HUES48 (cell line): ENCODE data around the gene MED15.

ENCODE experiments used
- H3K27ac ChIP-seq: one replicate; pipeline ENCODE4 v1.7.0; 2013; ENCODE audit warnings: low read depth, low read length, inconsistent platforms
- H3K27me3 ChIP-seq: 2 replicates; pipeline ENCODE4 v1.6.1; 2013; ENCODE audit warnings: mild to moderate bottlenecking, low read length; ENCODE audit not compliant: control insufficient read depth, insufficient read depth
- H3K36me3 ChIP-seq: 2 replicates; pipeline ENCODE4 v1.6.1; 2013; ENCODE audit warnings: low read length; ENCODE audit not compliant: control insufficient read depth, insufficient read depth
- H3K4me1 ChIP-seq: 2 replicates; pipeline ENCODE4 v1.6.1; 2013; ENCODE audit warnings: mild to moderate bottlenecking, low read length; ENCODE audit not compliant: control insufficient read depth, insufficient read depth
- H3K4me3 ChIP-seq: 2 replicates; pipeline ENCODE4 v1.5.1; 2013; ENCODE audit warnings: mild to moderate bottlenecking, low read depth, low read length
- H3K9ac ChIP-seq: 2 replicates; pipeline ENCODE4 v1.6.1; 2013; ENCODE audit warnings: mild to moderate bottlenecking, low read depth, low read length, moderate library complexity
- H3K9me3 ChIP-seq: 2 replicates; pipeline ENCODE4 v1.6.1; 2013; ENCODE audit warnings: low read length; ENCODE audit not compliant: control insufficient read depth, insufficient read depth

The MED15 gene

GRCh38 chr22:20602609-20603164 lies 95.3 kb downstream of the MED15 start:
- H3K36me3 ChIP-seq: no peaks in the 10 kb centered on the region
- no peaks in the 10 kb centered on the region for H3K27me3 ChIP-seq

GRCh38 chr22:20604092-20604747 lies 96.8 kb downstream of the MED15 start:
- Histone ChIP-seq H3K4me3 (no peak overlapping the region), H3K9me3 (no peaks in the 10 kb centered on the region), H3K4me1 (peaks cover 15% of the 10 kb centered on the region), H3K9ac (no peak overlapping the region), H3K27ac (no peak overlapping the region), H3K36me3 (no peaks in the 10 kb centered on the region), H3K27me3 (no peaks in the 10 kb centered on the region)

More at GRCh38 chr22:20602609-20603164, 95.3 kb downstream of the MED15 start:
- Histone ChIP-seq H3K9ac (no peak overlapping the region), H3K27ac (no peak overlapping the region), H3K4me1 (peaks cover 15% of the 10 kb centered on the region), H3K9me3 (no peaks in the 10 kb centered on the region), H3K4me3 (no peak overlapping the region)

GRCh38 chr22:20604776-20605221 lies 97.4 kb downstream of the MED15 start:
- Histone ChIP-seq H3K27me3 (no peaks in the 10 kb centered on the region), H3K36me3 (no peaks in the 10 kb centered on the region), H3K4me1 (peaks cover 15% of the 10 kb centered on the region), H3K4me3 (no peak overlapping the region), H3K27ac (no peak overlapping the region), H3K9ac (no peak overlapping the region), H3K9me3 (no peaks in the 10 kb centered on the region)

- H3K27ac ChIP-seq: no peak overlapping the region
- H3K9ac ChIP-seq: no peak overlapping the region
- no peaks in the 10 kb centered on the region for H3K9me3 ChIP-seq
- no peaks in the 10 kb centered on the region for H3K27me3 ChIP-seq
- no peak overlapping the region for H3K4me3 ChIP-seq
- no peaks in the 10 kb centered on the region for H3K36me3 ChIP-seq
- peaks cover 15% of the 10 kb centered on the region for H3K4me1 ChIP-seq
Observed at GRCh38 chr22:20605328-20605727, 97.9 kb downstream of the MED15 start.

- Histone ChIP-seq H3K9ac (no peak overlapping the region), H3K4me3 (no peak overlapping the region), H3K36me3 (no peaks in the 10 kb centered on the region)
Observed at GRCh38 chr22:20606041-20606783, 98.8 kb downstream of the MED15 start.

GRCh38 chr22:20606784-20607128 lies 99.3 kb downstream of the MED15 start:
- no peak overlapping the region for H3K27ac ChIP-seq
- no peaks in the 10 kb centered on the region for H3K9me3 ChIP-seq
- H3K4me1 ChIP-seq: peaks cover 15% of the 10 kb centered on the region
- H3K9ac ChIP-seq: no peak overlapping the region
- no peaks in the 10 kb centered on the region for H3K36me3 ChIP-seq
- no peaks in the 10 kb centered on the region for H3K27me3 ChIP-seq
- no peak overlapping the region for H3K4me3 ChIP-seq

More at GRCh38 chr22:20606041-20606783, 98.8 kb downstream of the MED15 start:
- Histone ChIP-seq H3K9me3 (no peaks in the 10 kb centered on the region), H3K27ac (no peak overlapping the region), H3K4me1 (peaks cover 15% of the 10 kb centered on the region), H3K27me3 (no peaks in the 10 kb centered on the region)

GRCh38 chr22:20607157-20607907 lies 99.9 kb downstream of the MED15 start:
- Histone ChIP-seq H3K27ac (no peak overlapping the region), H3K9ac (no peak overlapping the region), H3K9me3 (no peaks in the 10 kb centered on the region), H3K4me3 (no peak overlapping the region), H3K4me1 (peaks cover 15% of the 10 kb centered on the region), H3K27me3 (no peaks in the 10 kb centered on the region), H3K36me3 (no peaks in the 10 kb centered on the region)

GRCh38 chr22:20610243-20610686 lies 102.9 kb downstream of the MED15 start:
- Histone ChIP-seq H3K27me3 (no peaks in the 10 kb centered on the region), H3K9ac (no peak overlapping the region), H3K4me1 (peaks cover 15% of the 10 kb centered on the region)

GRCh38 chr22:20610757-20611156 lies 103.3 kb downstream of the MED15 start:
- Histone ChIP-seq H3K27me3 (no peaks in the 10 kb centered on the region), H3K27ac (no peak overlapping the region), H3K9ac (no peak overlapping the region)

More at GRCh38 chr22:20610243-20610686, 102.9 kb downstream of the MED15 start:
- no peaks in the 10 kb centered on the region for H3K9me3 ChIP-seq
- no peak overlapping the region for H3K27ac ChIP-seq
- H3K4me3 ChIP-seq: no peak overlapping the region
- no peaks in the 10 kb centered on the region for H3K36me3 ChIP-seq

GRCh38 chr22:20611418-20611817 lies 104.0 kb downstream of the MED15 start:
- Histone ChIP-seq H3K4me1 (peaks cover 9% of the 10 kb centered on the region), H3K9ac (no peak overlapping the region), H3K27me3 (no peaks in the 10 kb centered on the region), H3K4me3 (no peak overlapping the region), H3K27ac (no peak overlapping the region), H3K36me3 (no peaks in the 10 kb centered on the region), H3K9me3 (no peaks in the 10 kb centered on the region)

More at GRCh38 chr22:20610757-20611156, 103.3 kb downstream of the MED15 start:
- Histone ChIP-seq H3K4me1 (peaks cover 14% of the 10 kb centered on the region), H3K9me3 (no peaks in the 10 kb centered on the region), H3K4me3 (no peak overlapping the region), H3K36me3 (no peaks in the 10 kb centered on the region)
